ENCODE results near the gene KBTBD12.
"Not testable (repeated sequence)": the region's sequence is repeated elsewhere in the genome, so short reads cannot be mapped to it uniquely, and the experiment has no call there.

Gene KBTBD12

DNA sequence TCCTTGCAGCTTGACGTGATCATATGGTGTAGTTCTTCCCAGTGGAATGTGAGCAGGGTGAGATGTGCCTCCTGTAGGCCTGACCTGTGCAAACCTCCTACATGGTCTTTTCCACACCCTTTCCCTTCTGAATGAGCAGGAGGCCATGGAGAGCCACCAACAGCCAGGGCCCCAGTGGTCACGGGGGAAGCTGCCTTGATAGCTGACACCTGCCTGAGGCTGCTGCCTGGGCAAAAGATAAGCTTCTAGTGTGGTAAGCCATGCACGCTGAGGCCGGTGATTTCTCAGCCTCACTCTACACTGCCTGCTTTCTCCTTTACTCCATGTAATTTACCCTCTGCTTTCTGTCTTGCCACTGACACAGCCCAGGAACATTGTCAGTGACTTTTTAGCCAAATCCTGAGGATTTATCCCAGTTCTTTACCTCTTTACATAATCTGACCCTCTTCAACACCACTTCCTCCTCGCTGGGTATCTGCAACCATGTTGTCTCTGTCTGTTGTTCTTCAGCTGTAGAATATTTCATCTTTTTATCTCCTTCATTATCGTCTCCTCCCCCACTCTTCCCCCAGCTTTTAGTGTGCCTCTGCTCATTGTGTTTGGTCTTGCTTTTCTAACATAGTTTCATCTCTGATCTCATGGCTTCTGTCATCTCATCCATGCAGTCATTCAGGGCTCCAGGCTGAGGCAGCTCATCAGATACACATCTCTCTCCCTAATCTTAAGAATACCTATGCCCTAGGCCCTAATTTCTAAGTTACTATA lies 11.2 kb upstream of the KBTBD12 start:
- no peak for DNase-seq (ENCODE audit: low read depth, low spot score)

DNA sequence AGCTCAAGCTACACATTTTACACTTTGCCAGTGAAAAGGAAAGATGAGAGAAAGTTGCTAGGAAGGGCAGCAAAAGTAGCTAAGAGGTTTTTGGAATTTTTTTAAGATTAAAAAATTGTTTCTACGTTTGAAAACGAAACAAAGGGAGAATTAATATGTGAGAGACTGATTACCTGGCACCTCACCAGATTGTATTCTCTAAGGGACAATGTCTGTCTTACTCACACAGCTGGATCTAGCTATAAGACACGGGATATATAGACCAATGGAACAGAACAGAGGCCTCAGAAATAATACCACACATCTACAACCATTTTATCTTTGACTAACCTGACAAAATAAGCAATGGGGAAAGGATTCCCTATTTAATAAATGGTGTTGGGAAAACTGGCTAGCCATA lies 9.5 kb upstream of the KBTBD12 start:
- DNase-seq (ENCODE audit: low read depth, low spot score), result no peak

- DNase-seq (ENCODE audit: low read depth, low spot score), result not testable (repeated sequence)
Observed at GRCh38 chr3:127906653-127907052, 8.4 kb upstream of the KBTBD12 start.

- no peak for DNase-seq (ENCODE audit: low read depth, low spot score)
Observed at GRCh38 chr3:127908202-127908601, 6.8 kb upstream of the KBTBD12 start.

GRCh38 chr3:127908951-127909350 lies 6.1 kb upstream of the KBTBD12 start:
- DNase-seq (ENCODE audit: low read depth, low spot score), result no peak

DNA sequence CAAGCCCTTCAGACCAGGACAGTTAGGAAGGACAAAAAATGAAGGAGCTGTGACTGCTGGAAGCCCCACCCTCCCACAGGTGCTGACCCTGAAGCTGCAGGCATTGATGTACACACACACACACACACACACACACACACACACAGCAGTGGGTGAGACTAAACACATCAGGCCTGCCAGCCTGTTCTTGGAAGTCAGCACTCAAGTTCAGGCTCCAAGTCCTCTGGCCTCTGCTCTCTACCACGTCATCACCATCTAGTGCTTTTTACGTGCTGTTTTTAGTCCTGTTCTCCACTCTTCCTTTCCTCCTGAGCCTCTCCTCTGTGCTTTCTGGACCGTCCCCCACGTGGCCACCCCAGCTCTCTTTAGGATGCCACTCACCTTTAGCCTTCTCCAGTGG lies 5.4 kb upstream of the KBTBD12 start:
- no peak for DNase-seq (ENCODE audit: low read depth, low spot score)

DNA sequence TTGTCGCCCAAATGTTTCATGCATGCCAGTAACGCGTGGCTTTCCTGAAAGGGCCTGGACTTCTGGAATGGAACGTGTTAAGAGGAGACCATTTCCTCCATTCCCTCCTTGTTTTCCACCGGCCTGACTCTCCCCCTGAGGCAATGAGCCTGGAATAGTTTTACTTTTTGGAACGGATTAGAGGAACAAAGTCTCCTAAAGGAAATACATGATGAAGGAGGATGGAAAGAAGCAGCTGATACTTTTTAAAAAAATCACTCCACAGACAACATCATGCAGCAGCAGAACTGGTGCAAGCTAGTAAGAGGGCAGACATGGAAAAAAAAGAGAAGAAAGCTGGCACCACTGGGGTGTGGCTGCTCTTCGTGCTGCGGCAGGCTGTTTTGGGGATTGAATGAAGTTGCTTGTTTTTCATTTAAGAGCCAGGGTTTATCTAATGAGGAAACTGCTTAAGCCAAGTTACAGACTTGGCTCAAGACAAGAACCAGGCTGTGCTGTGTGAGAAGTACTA lies 3.6 kb upstream of the KBTBD12 start:
- no peak for DNase-seq (ENCODE audit: low read depth, low spot score)

- DNase-seq (ENCODE audit: low read depth, low spot score), result not testable (repeated sequence)
Observed at GRCh38 chr3:127913841-127914240, 1.2 kb upstream of the KBTBD12 start.

DNA sequence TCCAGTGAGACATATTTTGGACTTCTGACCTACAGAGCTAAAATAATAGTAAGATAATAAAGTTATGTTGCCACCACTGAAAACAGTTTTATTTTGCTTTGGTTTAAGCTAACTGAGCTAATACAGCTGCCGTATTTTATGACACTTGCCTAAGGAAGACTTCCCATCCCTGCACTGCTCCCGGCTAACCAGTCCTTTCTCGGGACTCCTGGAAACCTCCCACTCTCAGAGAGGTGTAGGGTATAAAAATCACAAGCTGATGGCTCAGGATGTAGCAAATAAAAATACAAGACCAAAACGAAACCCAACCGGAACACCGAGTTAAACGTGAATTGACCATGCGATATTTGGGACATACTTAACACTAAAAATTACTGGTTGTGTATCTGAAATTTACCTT lies 448 bp upstream of the KBTBD12 start:
- no peak for DNase-seq (ENCODE audit: low read depth, low spot score)

- no peak for DNase-seq (ENCODE audit: low read depth, low spot score)
Observed at GRCh38 chr3:127915937-127916493, 983 bp downstream of the KBTBD12 start.

GRCh38 chr3:127920738-127921137 lies 5.7 kb downstream of the KBTBD12 start:
- DNase-seq (ENCODE audit: low read depth, low spot score), result no peak

DNA sequence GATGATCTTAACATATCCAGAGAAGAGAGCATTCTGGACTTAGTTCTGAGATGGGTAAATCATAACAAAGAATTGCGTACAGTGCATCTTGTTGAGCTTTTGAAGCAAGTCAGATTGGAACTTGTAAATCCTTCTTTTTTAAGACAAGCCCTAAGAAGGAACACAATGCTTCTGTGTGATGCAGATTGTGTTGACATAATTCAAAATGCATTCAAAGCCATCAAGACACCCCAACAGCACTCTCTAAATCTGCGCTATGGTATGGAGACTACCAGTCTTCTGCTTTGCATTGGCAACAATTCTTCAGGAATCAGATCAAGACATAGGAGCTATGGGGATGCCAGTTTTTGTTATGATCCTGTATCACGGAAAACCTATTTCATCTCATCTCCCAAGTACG lies 8.6 kb downstream of the KBTBD12 start:
- no peak for DNase-seq (ENCODE audit: low read depth, low spot score)

DNA sequence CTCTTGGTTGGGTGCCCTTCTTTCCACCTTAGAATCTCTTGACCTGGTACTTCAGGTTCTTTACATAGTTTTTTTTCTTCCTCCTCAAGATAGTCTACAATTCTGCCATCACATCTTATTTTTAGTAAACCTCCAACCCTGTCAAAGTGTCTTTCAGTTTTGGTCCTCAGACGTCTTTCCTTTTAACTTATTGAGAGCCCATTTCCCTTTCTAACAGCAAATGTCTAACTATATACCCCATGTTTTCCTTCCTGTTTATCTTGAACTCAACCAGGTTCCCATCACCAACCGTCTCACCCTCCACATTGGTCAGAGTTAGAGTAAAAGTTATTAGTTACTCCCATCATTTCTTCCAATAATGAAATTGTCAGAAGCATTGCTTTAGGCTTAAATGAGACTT lies 10.4 kb downstream of the KBTBD12 start:
- no peak for DNase-seq (ENCODE audit: low read depth, low spot score)

GRCh38 chr3:127927829-127928604 lies 13.0 kb downstream of the KBTBD12 start:
- DNase-seq (ENCODE audit: low read depth, low spot score), result no peak

GRCh38 chr3:127929818-127930413 lies 14.9 kb downstream of the KBTBD12 start:
- no peak for DNase-seq (ENCODE audit: low read depth, low spot score)

DNA sequence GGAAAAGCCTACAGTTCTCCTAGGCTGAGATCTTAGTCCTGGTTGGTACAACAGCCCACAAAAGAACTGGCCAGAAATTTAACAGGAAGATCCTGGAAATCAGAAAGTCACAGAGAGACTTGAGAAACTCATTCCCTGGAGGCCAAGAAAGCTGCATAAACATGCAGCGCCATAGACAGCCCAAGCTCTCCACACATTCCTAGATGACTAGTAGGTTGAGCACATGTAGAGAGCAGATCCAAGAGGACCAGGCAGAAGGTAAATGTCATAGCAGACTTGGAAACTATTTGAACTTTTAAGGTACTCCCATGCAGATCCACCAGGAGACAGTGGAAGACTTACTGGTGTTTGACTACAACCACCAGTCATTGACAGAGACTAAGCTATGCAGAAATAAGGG lies 18.4 kb downstream of the KBTBD12 start:
- no peak for DNase-seq (ENCODE audit: low read depth, low spot score)

- no peak for DNase-seq (ENCODE audit: low read depth, low spot score)
Observed at GRCh38 chr3:127938800-127939199, 23.8 kb downstream of the KBTBD12 start.

- DNase-seq (ENCODE audit: low read depth, low spot score), result no peak
Observed at GRCh38 chr3:127940116-127940515, 25.1 kb downstream of the KBTBD12 start.

- DNase-seq (ENCODE audit: low read depth, low spot score), result no peak
Observed at GRCh38 chr3:127942613-127943012, 27.6 kb downstream of the KBTBD12 start.

DNA sequence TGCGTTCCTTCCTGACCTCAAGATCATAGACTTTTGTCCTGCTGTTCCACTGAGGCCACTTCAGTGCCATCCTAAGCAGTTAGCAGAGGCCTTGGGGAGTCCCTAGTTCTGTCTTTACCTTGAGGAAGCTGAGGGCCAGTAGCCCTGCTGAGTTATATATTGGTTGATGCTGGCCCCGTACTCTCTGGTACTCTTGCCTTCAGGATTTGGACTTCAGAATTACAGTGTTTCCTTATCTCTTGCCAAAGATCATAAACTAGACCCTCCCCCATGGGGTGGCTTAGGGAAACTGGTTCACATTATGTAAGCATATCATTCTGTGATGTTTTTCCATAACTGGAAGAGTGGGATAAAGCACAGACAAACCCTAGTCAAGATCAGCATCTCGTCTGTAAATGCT lies 33.2 kb downstream of the KBTBD12 start:
- DNase-seq (ENCODE audit: low read depth, low spot score), result no peak

GRCh38 chr3:127949446-127950055 lies 34.5 kb downstream of the KBTBD12 start:
- DNase-seq (ENCODE audit: low read depth, low spot score), result no peak

GRCh38 chr3:127951276-127951675 lies 36.2 kb downstream of the KBTBD12 start:
- no peak for DNase-seq (ENCODE audit: low read depth, low spot score)

All from activated naive CD8-positive, alpha-beta T cell treated with anti-CD3 and anti-CD28 coated beads, Interleukin-2, amount 50 U/mL, for 16 hours (primary cell).